GM18868 (cell line): ENCODE measurements around the gene RALY.
"Not testable (repeated sequence)": the region's sequence is repeated elsewhere in the genome, so short reads cannot be mapped to it uniquely, and the experiment has no call there.

ENCODE experiments used
- ATAC-seq: cut with Tn5 transposase; IDR thresholded peaks from one replicate; pipeline ENCODE4 v1.9.1; 2021; ENCODE audit warnings: mild to moderate bottlenecking, moderate library complexity; ENCODE audit not compliant: unreplicated experiment

Gene RALY

DNA sequence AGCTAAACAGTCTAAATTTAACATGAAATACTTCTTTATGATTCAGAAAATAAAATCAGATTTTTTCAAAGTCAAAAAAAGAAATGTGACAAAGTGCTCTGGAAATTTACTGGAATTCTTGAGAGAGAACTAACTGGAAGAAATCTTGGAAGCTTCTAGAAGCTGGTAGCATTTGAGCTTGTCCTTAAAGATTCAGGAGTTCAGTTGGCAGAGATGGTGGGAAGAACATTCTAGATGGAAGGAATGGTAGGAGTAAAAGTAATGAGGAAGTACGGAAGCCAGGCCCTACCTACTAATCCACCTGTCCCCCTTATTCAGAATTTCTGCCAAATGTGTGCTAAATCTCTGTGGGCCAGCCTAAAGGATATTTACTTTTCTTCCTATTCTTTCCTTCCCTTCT lies 21.2 kb downstream of the RALY start:
- no peak for ATAC-seq

- no peak for ATAC-seq
Observed at GRCh38 chr20:34015401-34016335, 22.0 kb downstream of the RALY start.

DNA sequence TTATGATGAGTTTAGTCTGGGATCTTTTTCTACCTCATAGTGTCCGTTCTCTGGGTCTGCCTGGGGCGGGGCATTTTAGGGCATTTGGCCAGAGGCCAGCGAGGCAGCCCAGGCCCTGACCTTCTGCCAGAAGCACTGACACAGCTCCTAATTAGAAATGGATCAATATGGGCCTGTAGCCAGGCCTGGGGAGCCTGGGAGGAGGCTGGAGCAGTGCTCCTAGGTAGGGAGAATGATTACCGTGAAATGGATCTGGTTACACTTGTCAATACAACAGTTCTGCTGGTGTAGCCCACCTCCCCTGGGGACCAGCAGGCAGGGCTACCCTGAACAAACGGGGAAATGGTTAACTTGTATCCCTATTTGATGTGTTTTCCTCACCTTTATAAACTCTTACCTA lies 23.0 kb downstream of the RALY start:
- ATAC-seq = no peak

GRCh38 chr20:34017610-34018009 lies 23.9 kb downstream of the RALY start:
- no peak for ATAC-seq

DNA sequence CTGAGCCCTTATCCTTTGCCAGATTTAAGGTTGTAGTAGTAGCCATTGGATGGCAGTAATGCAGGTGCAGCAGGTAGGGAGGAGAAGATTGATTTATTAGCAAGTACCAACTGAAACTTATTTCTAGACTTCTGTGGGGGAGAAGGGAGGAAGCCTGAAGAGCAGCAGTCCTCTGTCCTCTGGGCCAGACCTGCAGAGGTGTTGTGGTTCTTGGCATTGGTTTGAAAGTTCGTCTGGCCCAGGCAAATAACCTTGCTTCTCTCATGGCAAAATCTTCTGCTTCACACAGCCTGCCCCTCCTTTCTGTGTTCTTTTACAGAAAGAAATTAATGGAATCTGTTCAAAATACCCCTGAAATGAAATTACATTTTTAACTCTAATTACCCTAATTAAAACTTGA lies 24.5 kb downstream of the RALY start:
- no peak for ATAC-seq

DNA sequence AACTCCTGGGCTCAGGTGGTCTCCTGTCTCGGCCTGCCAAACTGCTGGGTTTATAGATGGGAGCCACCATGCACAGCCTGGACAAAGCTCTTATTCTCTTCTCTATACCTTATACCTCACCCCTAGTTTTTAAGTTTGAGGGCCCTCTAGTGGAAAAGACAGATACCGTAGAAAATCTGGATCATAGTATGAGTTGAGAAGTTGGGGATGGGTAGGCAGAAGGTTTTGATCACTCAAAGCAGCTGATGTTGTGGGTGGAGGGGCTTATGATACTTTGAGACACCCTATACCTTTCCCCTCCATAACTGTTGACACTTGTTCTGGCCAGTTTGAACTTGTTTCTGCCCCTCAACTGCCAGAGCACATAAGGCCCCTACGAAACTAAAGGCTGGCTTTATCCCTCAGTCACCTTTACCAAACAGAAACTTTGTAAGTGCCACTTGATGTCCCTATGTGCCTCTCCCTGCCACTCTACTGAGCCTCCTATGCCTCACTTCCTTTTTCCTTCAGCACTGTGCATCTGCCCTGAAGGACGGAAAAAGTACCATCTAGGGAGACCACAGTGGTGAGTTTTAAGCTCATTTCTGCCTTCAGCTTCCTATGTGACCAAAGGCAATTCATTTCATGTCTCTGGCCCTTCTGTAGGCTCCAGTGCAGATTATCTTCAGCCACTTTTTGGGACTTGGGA lies 28.6 kb downstream of the RALY start:
- ATAC-seq = peak; percentile 78

DNA sequence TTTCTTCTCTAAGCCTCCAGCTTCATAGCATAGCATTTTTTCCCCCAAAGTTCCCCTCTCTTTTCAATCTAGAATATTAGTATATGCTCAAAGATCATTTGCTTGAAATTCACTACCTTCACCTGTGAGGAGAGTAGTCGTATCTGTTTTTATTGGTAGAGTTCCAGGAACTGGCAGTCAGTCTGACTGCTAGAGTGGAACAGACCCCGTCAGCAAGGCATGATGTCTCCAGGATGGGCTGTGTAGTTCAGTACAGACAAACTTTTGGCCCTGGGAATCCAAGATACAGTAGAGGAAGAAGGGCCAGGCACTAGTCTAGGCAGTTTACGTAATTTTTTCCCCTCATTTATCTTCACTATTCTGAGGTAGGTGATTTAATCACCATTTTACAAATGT lies 29.1 kb downstream of the RALY start:
- no peak for ATAC-seq

- no peak for ATAC-seq
Observed at GRCh38 chr20:34023937-34024722, 30.4 kb downstream of the RALY start.

DNA sequence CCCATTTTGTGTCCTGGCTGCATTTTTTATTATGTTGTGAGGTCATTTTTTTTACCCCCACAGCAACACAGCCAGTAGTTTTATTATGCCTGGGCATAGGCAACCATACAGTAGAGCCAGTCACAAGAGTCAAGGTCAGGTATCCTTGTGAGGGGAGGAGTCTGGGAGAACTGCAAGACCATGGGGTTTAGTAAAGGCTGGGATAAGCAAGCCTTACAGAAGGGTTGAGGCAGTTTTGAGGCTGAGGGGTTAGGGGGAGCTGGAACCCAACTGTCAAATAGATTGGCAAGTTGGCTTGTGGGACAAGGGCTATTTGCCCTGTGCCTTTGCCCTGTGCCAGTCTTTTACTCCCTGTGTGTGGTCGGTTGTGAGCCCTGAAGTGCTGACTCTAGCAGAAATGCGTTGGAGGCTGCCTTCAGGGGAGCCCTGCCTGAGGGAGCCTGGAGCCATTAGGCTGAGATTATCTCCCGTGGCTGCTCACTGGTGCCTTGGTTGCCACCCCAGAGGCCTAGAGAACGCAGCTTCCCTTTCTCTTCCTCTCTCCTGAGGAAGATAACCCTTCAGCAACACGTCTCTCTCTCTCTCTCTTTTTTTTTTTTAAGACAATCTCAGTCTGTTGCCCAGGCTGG lies 31.1 kb downstream of the RALY start:
- ATAC-seq = no peak

GRCh38 chr20:34028013-34028412 lies 34.3 kb downstream of the RALY start:
- ATAC-seq = not testable (repeated sequence)

- no peak for ATAC-seq
Observed at GRCh38 chr20:34029415-34029814, 35.7 kb downstream of the RALY start.

DNA sequence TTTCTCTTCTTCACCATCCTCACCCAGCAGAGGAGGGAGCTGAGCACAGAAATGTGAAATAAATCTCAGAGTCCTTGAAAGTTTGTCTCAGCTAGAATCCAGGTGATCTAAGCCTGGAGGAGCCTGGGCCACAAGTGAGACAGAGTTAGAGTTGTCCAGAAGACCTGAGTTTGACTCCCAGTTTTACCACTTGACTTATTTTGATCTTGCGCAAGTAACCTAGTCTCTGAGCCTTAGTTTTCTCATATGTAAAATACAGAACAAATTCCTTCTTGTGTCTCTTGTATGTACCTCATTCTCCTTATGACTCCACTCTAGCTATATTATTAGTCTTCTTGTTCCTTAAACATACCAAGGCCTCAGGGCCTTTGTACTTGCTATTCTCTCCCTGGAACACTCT lies 36.7 kb downstream of the RALY start:
- ATAC-seq = no peak

DNA sequence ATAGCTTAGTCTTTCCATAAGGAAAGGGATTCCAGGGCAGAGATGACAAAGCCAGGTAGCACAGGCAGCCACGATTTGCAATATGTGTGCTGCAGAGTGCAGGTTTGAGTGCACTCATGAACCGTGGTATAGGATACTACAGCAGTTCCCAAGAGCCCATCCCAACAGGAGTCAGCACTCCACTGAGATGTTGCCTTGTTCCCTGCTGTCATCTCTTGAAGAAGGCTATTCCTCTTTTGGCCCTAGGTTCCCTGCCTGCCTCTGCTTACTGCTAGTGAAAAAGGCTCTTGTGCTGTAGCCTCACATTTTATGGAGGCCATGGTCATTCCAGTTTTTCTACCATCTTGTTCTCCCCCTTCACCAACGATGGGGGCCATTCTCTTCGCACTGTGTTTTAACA lies 40.2 kb downstream of the RALY start:
- no peak for ATAC-seq

GRCh38 chr20:34037121-34037520 lies 43.4 kb downstream of the RALY start:
- no peak for ATAC-seq

DNA sequence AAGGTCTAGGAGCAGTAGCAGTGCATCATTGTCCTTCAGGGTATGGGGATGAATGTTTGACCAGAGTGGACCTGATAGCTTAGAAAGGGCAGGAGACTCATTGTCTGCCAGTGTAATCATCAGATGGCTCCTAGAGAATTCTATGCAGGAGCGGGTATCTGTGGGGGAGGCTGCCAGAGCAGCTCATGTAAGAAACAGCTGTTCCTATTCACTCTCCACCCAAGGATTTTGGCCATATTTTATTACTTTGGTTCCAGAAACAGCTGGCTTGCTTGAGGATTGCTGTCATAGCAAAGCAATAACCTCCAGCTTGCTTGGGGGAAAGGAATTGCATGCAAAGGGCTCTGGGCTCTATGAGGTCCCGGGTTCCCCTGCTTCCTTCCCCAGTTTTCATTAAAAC lies 44.1 kb downstream of the RALY start:
- ATAC-seq = no peak

DNA sequence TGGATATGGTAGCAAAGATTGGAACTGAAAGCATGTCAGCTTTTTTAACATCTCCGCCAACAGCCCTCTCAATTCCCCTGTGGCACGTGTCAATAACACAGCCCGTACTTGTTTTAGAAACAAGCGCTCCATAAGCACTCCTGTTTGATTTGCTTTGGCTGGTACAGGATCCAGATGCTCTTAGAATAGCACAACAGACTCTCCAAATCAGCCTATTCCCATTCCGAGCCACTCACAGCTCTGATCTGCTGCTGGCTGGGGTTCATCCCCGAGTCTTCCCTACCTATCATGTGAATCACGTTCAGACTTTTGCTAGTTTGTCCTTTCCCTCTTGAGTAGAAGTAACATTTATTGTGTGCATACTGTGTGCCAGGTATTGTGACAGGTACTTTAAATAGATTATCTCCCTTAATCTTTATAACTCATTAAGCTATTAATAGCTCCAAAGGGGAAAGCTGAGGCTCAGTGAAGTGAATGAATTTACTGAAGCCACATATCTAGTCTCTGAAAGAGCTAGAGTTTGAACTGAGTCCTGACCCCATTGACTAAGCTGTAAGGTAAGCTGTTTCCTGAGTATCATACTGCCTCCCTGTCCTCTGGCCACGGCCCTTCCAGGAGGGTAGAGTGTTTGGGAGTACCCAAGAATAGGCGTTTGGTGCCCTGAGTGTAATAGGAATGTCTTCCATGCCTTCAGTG lies 46.7 kb downstream of the RALY start:
- no peak for ATAC-seq

DNA sequence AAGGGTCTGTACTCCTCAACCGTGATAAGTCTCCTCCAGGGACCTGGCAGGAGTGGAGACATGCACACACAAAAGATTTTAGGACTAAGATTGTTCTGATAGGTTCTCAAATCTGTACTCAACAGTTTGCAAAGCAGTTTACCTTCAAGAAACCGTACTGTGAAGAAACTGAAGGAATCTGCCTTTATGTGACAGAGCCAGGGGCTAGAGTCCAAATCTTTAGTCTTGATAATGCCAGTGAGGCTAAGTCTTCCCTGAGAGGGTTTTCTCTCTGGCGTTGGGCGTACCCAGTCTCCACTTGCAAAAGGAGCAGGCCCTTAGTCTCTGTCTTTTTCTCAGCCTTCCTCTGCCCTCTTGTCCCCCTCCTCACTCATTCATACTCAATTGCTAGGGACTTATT lies 47.5 kb downstream of the RALY start:
- no peak for ATAC-seq

DNA sequence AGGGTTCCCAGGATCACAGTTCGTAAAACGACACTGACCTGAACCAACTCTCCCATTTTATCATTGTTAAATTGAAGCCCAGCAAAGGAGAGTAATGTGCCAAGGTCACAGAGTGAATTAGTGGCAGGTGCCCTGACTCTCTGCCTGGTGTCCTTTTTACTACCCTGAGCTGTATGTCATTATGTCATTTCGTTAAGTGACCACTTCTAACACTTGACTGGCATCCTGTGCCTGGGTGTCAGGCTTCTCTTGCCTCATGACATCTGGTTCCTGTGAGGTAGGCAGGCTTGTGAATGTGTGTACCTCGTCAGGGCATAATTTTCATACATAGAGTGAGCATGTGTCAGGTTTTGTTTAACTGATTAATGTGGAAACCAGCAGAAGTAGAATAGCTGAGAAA lies 48.6 kb downstream of the RALY start:
- ATAC-seq = no peak

DNA sequence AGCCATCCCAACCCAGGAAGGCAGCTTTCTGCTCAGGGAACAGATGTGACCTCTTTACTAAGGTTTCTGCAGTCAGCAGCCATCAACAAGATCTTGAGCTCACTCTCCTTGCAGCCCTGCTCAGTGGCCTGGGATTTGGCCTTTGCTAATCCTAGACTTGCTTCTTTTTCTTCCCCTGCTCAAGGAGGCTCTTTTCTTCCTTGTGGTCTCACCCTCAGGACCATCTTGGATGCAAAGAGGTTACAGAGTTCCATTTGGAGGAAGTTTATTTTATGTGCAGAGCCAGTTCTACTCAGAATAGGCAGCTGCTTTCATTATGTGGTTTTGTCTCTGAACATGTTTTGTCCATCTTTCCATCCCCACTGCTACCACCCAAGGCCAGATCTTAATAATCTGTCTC lies 49.3 kb downstream of the RALY start:
- ATAC-seq = no peak

- ATAC-seq = no peak
Observed at GRCh38 chr20:34045294-34045693, 51.6 kb downstream of the RALY start.
